ENCODE data around the gene HDAC4. TPM values are rescaled to one million over a fixed set of nuclear protein-coding genes. Genes with fewer than 3 reads are reported as not detected.

Gene HDAC4
- total RNA-seq, 1 experiment from 2014 or later, result 32.0 TPM

GRCh38 chr2:239081622-239082021, 319.2 kb downstream of the HDAC4 start:
- Histone ChIP-seq H3T11ph (ENCODE audit: low read length) (no peak overlapping the region), H3K56ac (ENCODE audit: insufficient read length, low read depth, low read length) (no peak overlapping the region), H2BK5ac (ENCODE audit: insufficient read length, low read length) (no peak overlapping the region), H3K9me3 (ENCODE audit: control insufficient read depth, low read depth, low read length) (no peaks in the 10 kb centered on the region), H4K5ac (ENCODE audit: insufficient read length, low read depth, low read length) (no peak overlapping the region), H4K91ac (ENCODE audit: insufficient read length, low read depth, low read length) (no peak overlapping the region), H3K4me2 (ENCODE audit: insufficient read depth, insufficient read length, low read length) (no peak overlapping the region), H3K79me2 (ENCODE audit: insufficient read depth, low read length) (no peaks in the 10 kb centered on the region), H3K4me1 (ENCODE audit: insufficient read depth, low read length) (no peaks in the 10 kb centered on the region), H4K8ac (replicated peaks; ENCODE audit: insufficient read length, low read depth, low read length) (no peak overlapping the region), H3K9ac (ENCODE audit: extremely low read depth, insufficient read length, low read length) (no peak overlapping the region), H3K23ac (ENCODE audit: insufficient read length, low read depth, low read length) (no peak overlapping the region), H4K20me1 (ENCODE audit: control insufficient read depth, insufficient read depth, insufficient read length) (no peaks in the 10 kb centered on the region), H3K18ac (ENCODE audit: insufficient read length, low read depth, low read length) (no peak overlapping the region), H2BK15ac (ENCODE audit: low read depth, low read length) (no peak overlapping the region), H3K23me2 (ENCODE audit: insufficient read length, low read depth, low read length, poor library complexity, severe bottlenecking) (no peaks in the 10 kb centered on the region), H3K27ac (ENCODE audit: insufficient read length, low read depth, low read length) (no peak overlapping the region), H2BK12ac (ENCODE audit: insufficient read length, low read depth, low read length) (no peak overlapping the region), H3K4ac (ENCODE audit: low read depth, low read length) (no peak overlapping the region), H3K14ac (ENCODE audit: insufficient read depth, low read length) (no peak overlapping the region), H3K27me3 (ENCODE audit: insufficient read depth, low read length) (no peaks in the 10 kb centered on the region), H2AFZ (ENCODE audit: low read length) (no peak overlapping the region), H2BK120ac (ENCODE audit: low read depth, low read length, poor library complexity, severe bottlenecking) (no peak overlapping the region), H2AK5ac (ENCODE audit: insufficient read length, low read length) (no peak overlapping the region), H2BK20ac (ENCODE audit: low read depth, low read length, poor library complexity, severe bottlenecking) (no peak overlapping the region), H3K79me1 (ENCODE audit: insufficient read depth, low read depth, low read length, poor library complexity, severe bottlenecking) (no peaks in the 10 kb centered on the region)
- no peaks in the 10 kb centered on the region for H3K4me1 Mint-ChIP-seq
- TF ChIP-seq, protein P1, sequence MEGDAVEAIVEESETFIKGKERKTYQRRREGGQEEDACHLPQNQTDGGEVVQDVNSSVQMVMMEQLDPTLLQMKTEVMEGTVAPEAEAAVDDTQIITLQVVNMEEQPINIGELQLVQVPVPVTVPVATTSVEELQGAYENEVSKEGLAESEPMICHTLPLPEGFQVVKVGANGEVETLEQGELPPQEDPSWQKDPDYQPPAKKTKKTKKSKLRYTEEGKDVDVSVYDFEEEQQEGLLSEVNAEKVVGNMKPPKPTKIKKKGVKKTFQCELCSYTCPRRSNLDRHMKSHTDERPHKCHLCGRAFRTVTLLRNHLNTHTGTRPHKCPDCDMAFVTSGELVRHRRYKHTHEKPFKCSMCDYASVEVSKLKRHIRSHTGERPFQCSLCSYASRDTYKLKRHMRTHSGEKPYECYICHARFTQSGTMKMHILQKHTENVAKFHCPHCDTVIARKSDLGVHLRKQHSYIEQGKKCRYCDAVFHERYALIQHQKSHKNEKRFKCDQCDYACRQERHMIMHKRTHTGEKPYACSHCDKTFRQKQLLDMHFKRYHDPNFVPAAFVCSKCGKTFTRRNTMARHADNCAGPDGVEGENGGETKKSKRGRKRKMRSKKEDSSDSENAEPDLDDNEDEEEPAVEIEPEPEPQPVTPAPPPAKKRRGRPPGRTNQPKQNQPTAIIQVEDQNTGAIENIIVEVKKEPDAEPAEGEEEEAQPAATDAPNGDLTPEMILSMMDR (conservative IDR thresholded peaks at IDR 0.05), result no peak
- H3K27me3 Mint-ChIP-seq (ENCODE audit: low read depth), result no peaks in the 10 kb centered on the region; the same call in 1 of the 2 replicates
- H3K4me3 Mint-ChIP-seq, result no peak overlapping the region
- no peaks in the 10 kb centered on the region; a peak in 1 of 5 replicates for H3K9me3 Mint-ChIP-seq
- no peak for DNase-seq
- H3K36me3 Mint-ChIP-seq (ENCODE audit: insufficient read depth in 1 of 3, low read depth in 3 of 3), result peaks cover 5 to 20% (median 9%) of the 10 kb centered on the region in 3 experiments; a peak in 6 of 7 replicates
- no peak overlapping the region for H3K27ac Mint-ChIP-seq
- WGBS (ENCODE audit: extremely low coverage, insufficient read length, low lambda C conversion rate), result no CpG with 5 or more reads among the region's 18 CpGs
